ENCODE results near the gene PRPF31. TPM values are rescaled to one million over a fixed set of nuclear protein-coding genes. Genes with fewer than 3 reads are reported as not detected.

The PRPF31 gene
- total RNA-seq, 1 experiment from 2014 or later, result 84.4 TPM

GRCh38 chr19:54162241-54162805, 46.8 kb downstream of the PRPF31 start:
- H3K9ac ChIP-seq (ENCODE audit: extremely low read depth, insufficient read length, low read length), result no peak overlapping the region
- Mint-ChIP-seq H3K27ac (peak overlapping the region in 2 of 3 experiments; percentile 93 to 94; a peak in 2 of 7 replicates), H3K4me1 (peaks cover 33 to 41% of the 10 kb centered on the region in 2 experiments)

More at GRCh38 chr19:54162241-54162805, 46.8 kb downstream of the PRPF31 start:
- no peak overlapping the region for H4K5ac ChIP-seq (ENCODE audit: insufficient read length, low read depth, low read length)
- no peak overlapping the region for H3K56ac ChIP-seq (ENCODE audit: insufficient read length, low read depth, low read length)
- no peak overlapping the region for H2BK20ac ChIP-seq (ENCODE audit: low read depth, low read length, poor library complexity, severe bottlenecking)
- Mint-ChIP-seq H3K36me3 (ENCODE audit: insufficient read depth in 1 of 3, low read depth in 3 of 3) (peaks cover 6 to 9% (median 8%) of the 10 kb centered on the region in 3 experiments), H3K4me3 (peak overlapping the region; percentile 72 to 93), H3K27me3 (ENCODE audit: low read depth) (peaks cover 41% of the 10 kb centered on the region), H3K9me3 (peaks cover 0 to 6% of the 10 kb centered on the region in 2 experiments; a peak in 2 of 5 replicates)
- no peak overlapping the region for H2BK5ac ChIP-seq (ENCODE audit: insufficient read length, low read length)
- no peak overlapping the region for H3K14ac ChIP-seq (ENCODE audit: insufficient read depth, low read length)
- H2BK120ac ChIP-seq (ENCODE audit: low read depth, low read length, poor library complexity, severe bottlenecking), result no peak overlapping the region
- H3K9me3 ChIP-seq (ENCODE audit: control insufficient read depth, low read depth, low read length), result no peaks in the 10 kb centered on the region
- H2AFZ ChIP-seq (ENCODE audit: low read length), result no peak overlapping the region
- no peak overlapping the region for H2BK12ac ChIP-seq (ENCODE audit: insufficient read length, low read depth, low read length)
- no peaks in the 10 kb centered on the region for H3K4me1 ChIP-seq (ENCODE audit: insufficient read depth, low read length)
- H4K20me1 ChIP-seq (ENCODE audit: control insufficient read depth, insufficient read depth, insufficient read length), result no peaks in the 10 kb centered on the region
- H3K18ac ChIP-seq (ENCODE audit: insufficient read length, low read depth, low read length), result no peak overlapping the region
- no peak overlapping the region for H4K91ac ChIP-seq (ENCODE audit: insufficient read length, low read depth, low read length)
- H3K79me2 ChIP-seq (ENCODE audit: insufficient read depth, low read length), result no peaks in the 10 kb centered on the region; the same call in 1 of the 2 replicates
- H3K27me3 ChIP-seq (ENCODE audit: insufficient read depth, low read length), result no peaks in the 10 kb centered on the region
- H3K79me1 ChIP-seq (ENCODE audit: insufficient read depth, low read depth, low read length, poor library complexity, severe bottlenecking), result no peaks in the 10 kb centered on the region
- DNase-seq, result peak; percentile 91
- no peak overlapping the region for H2BK15ac ChIP-seq (ENCODE audit: low read depth, low read length)
- H4K8ac ChIP-seq (replicated peaks; ENCODE audit: insufficient read length, low read depth, low read length), result no peak overlapping the region
- H3K23me2 ChIP-seq (ENCODE audit: insufficient read length, low read depth, low read length, poor library complexity, severe bottlenecking), result peaks cover 18% of the 10 kb centered on the region
- H3K23ac ChIP-seq (ENCODE audit: insufficient read length, low read depth, low read length), result no peak overlapping the region
- no CpG with 5 or more reads among the region's 35 CpGs for WGBS (ENCODE audit: extremely low coverage, insufficient read length, low lambda C conversion rate)
- no peak overlapping the region for H3T11ph ChIP-seq (ENCODE audit: low read length)
- peak overlapping the region; percentile 53 for H3K4me2 ChIP-seq (ENCODE audit: insufficient read depth, insufficient read length, low read length)
- no peak overlapping the region for H3K27ac ChIP-seq (ENCODE audit: insufficient read length, low read depth, low read length)
- no peak overlapping the region for H2AK5ac ChIP-seq (ENCODE audit: insufficient read length, low read length)
- no peak for TF ChIP-seq CTCF (conservative IDR thresholded peaks at IDR 0.05)
- H3K4ac ChIP-seq (ENCODE audit: low read depth, low read length), result no peak overlapping the region
